ENCODE measurements around the gene OR2AG1. TPM values are rescaled to one million over a fixed set of nuclear protein-coding genes. Genes with fewer than 3 reads are reported as not detected.

OR2AG1 gene
- total and polyA plus RNA-seq, 4 donors: 0.05 TPM; not detected in 3

DNA sequence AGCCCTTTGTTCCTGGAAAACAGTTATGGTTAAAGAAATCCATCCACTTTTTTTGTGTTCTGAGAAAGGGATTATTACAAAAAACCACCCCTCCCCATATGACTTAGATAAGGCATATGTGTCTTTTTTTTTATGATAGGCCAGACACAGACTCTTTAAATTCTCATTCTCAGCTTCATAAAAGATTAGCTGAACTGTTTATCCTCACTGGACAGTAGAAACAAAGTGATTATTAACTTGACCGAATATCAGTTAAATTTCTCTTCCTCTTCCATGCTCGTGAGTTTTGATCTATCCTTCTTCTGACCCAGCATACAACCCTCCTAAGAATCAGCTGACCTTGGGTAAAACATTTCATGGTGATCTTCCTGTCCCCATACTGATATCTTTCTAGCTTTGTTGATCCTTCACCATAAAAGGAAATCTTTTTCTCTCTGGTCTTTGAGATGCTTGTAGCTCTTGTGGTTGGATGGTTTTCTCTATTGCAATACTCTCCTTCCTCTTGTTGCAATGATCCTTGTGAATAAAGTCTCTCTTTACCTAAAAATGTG is 37.3 kb upstream of the OR2AG1 start:
- Histone ChIP-seq H3K27ac (ENCODE audit: low read depth, low read length) (no peak overlapping the region), H3K4me3 (ENCODE audit: low read depth, low read length) (no peak overlapping the region), H3K27me3 (ENCODE audit: control insufficient read depth, insufficient read depth, low read length) (no peaks in the 10 kb centered on the region)

DNA sequence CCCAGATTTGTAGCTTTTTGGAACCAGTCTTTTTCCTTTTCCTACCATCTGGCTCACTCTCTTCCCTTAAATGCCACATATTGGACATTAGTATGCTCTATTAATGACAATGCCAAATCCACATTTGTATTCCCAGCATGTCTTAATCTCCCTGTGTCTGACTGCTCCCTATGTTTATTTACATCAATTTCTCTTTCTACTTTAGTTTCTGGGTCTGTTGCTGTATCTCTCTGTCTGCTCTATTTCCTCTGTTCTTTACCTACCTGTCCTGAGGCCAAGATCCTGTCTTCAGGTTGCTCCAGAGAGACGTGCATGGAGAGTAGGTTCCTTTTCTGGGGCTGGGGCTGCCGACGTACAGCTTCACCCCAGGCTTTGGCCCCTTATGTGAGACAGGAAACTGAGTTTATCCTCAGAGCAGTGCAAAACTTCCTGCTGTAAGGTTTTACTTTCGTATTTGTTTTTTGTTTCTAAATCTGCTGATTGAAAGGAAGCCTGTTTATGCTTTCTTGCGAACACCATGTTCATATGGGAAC is 36.7 kb upstream of the OR2AG1 start:
- WGBS (ENCODE audit: insufficient coverage): 63% methylated on average over 5 of the region's 5 CpGs
- Histone ChIP-seq H3K27me3 (ENCODE audit: control insufficient read depth, insufficient read depth, low read length) (no peaks in the 10 kb centered on the region), H3K9me3 (ENCODE audit: control insufficient read depth, insufficient read depth, low read length) (no peaks in the 10 kb centered on the region), H3K4me1 (ENCODE audit: control insufficient read depth, insufficient read depth, low read length) (no peaks in the 10 kb centered on the region), H3K27ac (ENCODE audit: low read depth, low read length) (no peak overlapping the region), H3K36me3 (ENCODE audit: control insufficient read depth, insufficient read depth, low read length) (no peaks in the 10 kb centered on the region), H3K4me3 (ENCODE audit: low read depth, low read length) (no peak overlapping the region)
- DNase-seq (ENCODE audit: low read depth in 4 of 6, low spot score in 6 of 6): peak in 1 of 6 donors; percentile 62

More for the DNA sequence above, 37.3 kb upstream of the OR2AG1 start:
- Histone ChIP-seq H3K36me3 (ENCODE audit: control insufficient read depth, insufficient read depth, low read length) (no peaks in the 10 kb centered on the region), H3K9me3 (ENCODE audit: control insufficient read depth, insufficient read depth, low read length) (no peaks in the 10 kb centered on the region), H3K4me1 (ENCODE audit: control insufficient read depth, insufficient read depth, low read length) (no peaks in the 10 kb centered on the region)
- DNase-seq (ENCODE audit: low read depth in 4 of 6, low spot score in 6 of 6): no peak
- 92% methylated on average over 2 of the region's 2 CpGs for WGBS (ENCODE audit: insufficient coverage)

DNA sequence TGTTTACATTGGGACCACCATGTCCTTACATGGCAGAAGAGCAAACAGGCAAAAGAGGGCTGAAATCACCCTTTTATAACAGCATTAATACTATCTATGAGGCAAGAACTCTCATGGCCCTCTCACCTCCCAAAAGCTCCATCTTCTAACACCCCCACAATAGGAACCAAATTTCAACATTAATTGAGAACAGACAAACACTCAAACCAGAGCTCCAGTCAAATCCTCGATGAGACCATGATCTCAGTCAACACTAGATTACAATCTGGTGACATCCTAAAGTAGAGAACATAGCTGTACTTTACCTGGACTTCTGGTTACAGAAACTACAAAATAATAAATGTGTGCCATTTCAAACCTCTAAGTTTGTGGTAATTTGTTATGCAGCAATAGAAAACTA is 36.2 kb upstream of the OR2AG1 start:
- H3K27me3 ChIP-seq (ENCODE audit: control insufficient read depth, insufficient read depth, low read length): no peaks in the 10 kb centered on the region
- DNase-seq (ENCODE audit: low read depth in 4 of 6, low spot score in 6 of 6): no peak
- H3K36me3 ChIP-seq (ENCODE audit: control insufficient read depth, insufficient read depth, low read length): no peaks in the 10 kb centered on the region
- H3K27ac ChIP-seq (ENCODE audit: low read depth, low read length): no peak overlapping the region
- WGBS (ENCODE audit: insufficient coverage): no CpG with 5 or more reads among the region's 1 CpG
- H3K9me3 ChIP-seq (ENCODE audit: control insufficient read depth, insufficient read depth, low read length): no peaks in the 10 kb centered on the region
- no peaks in the 10 kb centered on the region for H3K4me1 ChIP-seq (ENCODE audit: control insufficient read depth, insufficient read depth, low read length)
- H3K4me3 ChIP-seq (ENCODE audit: low read depth, low read length): no peak overlapping the region

DNA sequence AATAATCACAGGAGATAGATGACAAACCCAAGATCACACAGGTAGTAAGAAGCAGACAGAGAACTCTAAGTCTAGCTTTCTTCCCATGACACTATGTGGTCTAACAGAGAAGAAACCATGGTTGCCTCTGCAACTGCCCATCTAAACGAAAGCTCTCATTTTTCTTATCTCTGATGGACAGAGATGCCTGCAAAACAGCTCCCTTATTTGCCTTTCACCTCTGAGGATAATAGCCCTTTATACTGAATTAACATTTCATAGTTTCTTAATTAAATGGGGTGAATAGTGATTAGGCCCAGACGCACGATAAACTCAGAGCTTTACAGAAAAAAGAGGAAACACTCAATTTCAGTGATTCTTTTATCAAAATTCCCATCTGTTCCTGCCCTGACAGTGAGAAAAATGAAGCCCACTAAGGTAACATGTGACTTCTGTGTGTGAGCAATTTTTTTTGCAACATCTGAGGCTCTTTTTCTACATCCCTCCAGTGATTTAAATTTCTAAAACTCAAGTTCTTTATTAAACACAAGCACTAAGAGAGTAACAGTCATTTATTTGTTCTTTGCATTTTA is 35.6 kb upstream of the OR2AG1 start:
- Histone ChIP-seq H3K9me3 (ENCODE audit: control insufficient read depth, insufficient read depth, low read length) (no peaks in the 10 kb centered on the region), H3K4me3 (ENCODE audit: low read depth, low read length) (no peak overlapping the region), H3K27me3 (ENCODE audit: control insufficient read depth, insufficient read depth, low read length) (no peaks in the 10 kb centered on the region), H3K27ac (ENCODE audit: low read depth, low read length) (no peak overlapping the region), H3K36me3 (ENCODE audit: control insufficient read depth, insufficient read depth, low read length) (no peaks in the 10 kb centered on the region), H3K4me1 (ENCODE audit: control insufficient read depth, insufficient read depth, low read length) (no peaks in the 10 kb centered on the region)
- DNase-seq (ENCODE audit: low read depth in 4 of 6, low spot score in 6 of 6): no peak
- WGBS (ENCODE audit: insufficient coverage): no CpG with 5 or more reads among the region's 3 CpGs

DNA sequence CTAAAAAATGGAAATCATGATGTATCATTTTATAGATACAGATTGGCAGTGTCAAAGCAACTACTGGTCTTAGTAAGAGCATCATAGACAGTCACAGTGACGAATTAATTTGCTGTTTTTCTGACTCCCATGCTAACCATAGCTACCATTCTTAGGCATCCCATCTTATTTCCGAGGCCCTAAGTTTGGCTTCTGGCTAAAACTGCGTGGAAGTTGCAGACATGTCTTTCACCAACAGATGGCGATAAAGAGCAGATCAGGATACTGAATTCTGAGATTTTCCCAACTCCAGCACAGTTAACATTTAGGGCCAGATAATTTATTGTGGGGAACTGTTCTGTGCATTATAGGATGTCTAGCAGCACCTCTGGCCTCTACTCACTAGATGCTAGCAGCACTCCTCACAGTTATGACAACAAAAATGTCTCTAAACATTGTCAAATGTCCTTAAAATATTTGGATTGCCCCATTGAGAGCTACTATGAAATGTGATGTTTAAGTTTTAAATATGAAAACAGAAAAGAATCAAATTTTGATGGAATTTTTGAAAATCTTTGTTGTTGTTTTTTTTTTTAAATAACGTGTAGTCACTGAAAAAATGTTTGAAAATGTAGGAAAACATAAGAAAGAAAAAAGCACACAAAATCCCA is 27.4 kb upstream of the OR2AG1 start:
- Histone ChIP-seq H3K9me3 (ENCODE audit: control insufficient read depth, insufficient read depth, low read length) (no peaks in the 10 kb centered on the region), H3K27ac (ENCODE audit: low read depth, low read length) (no peak overlapping the region), H3K27me3 (ENCODE audit: control insufficient read depth, insufficient read depth, low read length) (no peaks in the 10 kb centered on the region), H3K36me3 (ENCODE audit: control insufficient read depth, insufficient read depth, low read length) (no peaks in the 10 kb centered on the region), H3K4me3 (ENCODE audit: low read depth, low read length) (no peak overlapping the region), H3K4me1 (ENCODE audit: control insufficient read depth, insufficient read depth, low read length) (no peaks in the 10 kb centered on the region)
- peak in 4 of 6 donors; percentile 15 to 81 (median 52) for DNase-seq (ENCODE audit: low read depth in 4 of 6, low spot score in 6 of 6)
- WGBS (ENCODE audit: insufficient coverage): no CpG with 5 or more reads among the region's 5 CpGs

DNA sequence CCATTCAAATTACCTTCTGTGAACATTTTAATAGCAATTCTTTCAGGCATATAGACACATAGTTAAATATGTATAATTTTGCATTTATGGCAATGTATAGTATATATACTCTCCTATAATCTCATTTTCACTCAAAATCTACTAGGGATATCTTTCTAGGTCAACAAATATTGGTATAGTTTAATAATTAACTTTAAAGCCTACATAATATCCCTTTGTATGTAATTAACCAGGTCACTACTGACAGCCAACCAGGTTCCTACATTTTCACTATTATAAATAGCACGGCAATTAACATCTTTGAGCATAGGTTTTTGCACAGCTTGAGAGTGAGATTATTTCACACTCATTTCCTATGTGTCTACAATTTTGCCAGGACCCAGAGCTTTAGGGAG is 26.9 kb upstream of the OR2AG1 start:
- Histone ChIP-seq H3K9me3 (ENCODE audit: control insufficient read depth, insufficient read depth, low read length) (no peaks in the 10 kb centered on the region), H3K4me1 (ENCODE audit: control insufficient read depth, insufficient read depth, low read length) (no peaks in the 10 kb centered on the region), H3K27me3 (ENCODE audit: control insufficient read depth, insufficient read depth, low read length) (no peaks in the 10 kb centered on the region), H3K36me3 (ENCODE audit: control insufficient read depth, insufficient read depth, low read length) (no peaks in the 10 kb centered on the region), H3K4me3 (ENCODE audit: low read depth, low read length) (no peak overlapping the region), H3K27ac (ENCODE audit: low read depth, low read length) (no peak overlapping the region)
- WGBS (ENCODE audit: insufficient coverage): no CpG with 5 or more reads among the region's 1 CpG
- no peak for DNase-seq (ENCODE audit: low read depth in 4 of 6, low spot score in 6 of 6)

DNA sequence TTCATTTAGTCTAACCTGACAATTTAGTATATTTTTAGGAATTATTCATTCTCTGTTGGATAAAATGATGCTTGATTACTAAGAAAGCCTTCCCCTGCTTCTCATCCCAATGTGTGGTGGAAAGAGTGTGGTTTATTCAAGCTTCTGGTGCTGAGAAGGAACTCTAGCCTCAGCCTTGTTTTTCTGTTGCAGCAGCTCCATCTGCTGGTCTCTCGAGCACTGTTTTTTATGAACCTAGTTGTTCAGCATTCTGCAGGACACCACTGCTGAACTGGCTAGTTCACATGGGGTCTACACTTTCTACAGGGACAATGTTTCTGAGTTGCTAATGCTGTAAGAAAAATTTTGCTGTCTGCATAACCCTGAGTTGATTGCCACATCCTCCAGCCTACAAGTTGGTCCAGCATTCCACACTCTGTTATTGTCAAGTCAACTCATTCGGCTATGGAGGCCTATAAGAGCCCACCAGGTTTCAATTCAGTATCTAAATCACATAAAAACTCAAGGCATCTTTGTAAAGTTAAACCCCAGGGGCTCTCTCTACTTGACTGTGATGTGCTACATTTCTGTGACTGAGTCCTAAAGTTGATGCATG is 25.4 kb upstream of the OR2AG1 start:
- Histone ChIP-seq H3K9me3 (ENCODE audit: control insufficient read depth, insufficient read depth, low read length) (no peaks in the 10 kb centered on the region), H3K27me3 (ENCODE audit: control insufficient read depth, insufficient read depth, low read length) (no peaks in the 10 kb centered on the region), H3K4me1 (ENCODE audit: control insufficient read depth, insufficient read depth, low read length) (no peaks in the 10 kb centered on the region), H3K36me3 (ENCODE audit: control insufficient read depth, insufficient read depth, low read length) (no peaks in the 10 kb centered on the region), H3K4me3 (ENCODE audit: low read depth, low read length) (no peak overlapping the region), H3K27ac (ENCODE audit: low read depth, low read length) (no peak overlapping the region)
- peak; percentile 31 to 89 (median 44) for DNase-seq (ENCODE audit: low read depth in 4 of 6, low spot score in 6 of 6)
- WGBS (ENCODE audit: insufficient coverage): 50% methylated on average over 2 of the region's 2 CpGs

DNA sequence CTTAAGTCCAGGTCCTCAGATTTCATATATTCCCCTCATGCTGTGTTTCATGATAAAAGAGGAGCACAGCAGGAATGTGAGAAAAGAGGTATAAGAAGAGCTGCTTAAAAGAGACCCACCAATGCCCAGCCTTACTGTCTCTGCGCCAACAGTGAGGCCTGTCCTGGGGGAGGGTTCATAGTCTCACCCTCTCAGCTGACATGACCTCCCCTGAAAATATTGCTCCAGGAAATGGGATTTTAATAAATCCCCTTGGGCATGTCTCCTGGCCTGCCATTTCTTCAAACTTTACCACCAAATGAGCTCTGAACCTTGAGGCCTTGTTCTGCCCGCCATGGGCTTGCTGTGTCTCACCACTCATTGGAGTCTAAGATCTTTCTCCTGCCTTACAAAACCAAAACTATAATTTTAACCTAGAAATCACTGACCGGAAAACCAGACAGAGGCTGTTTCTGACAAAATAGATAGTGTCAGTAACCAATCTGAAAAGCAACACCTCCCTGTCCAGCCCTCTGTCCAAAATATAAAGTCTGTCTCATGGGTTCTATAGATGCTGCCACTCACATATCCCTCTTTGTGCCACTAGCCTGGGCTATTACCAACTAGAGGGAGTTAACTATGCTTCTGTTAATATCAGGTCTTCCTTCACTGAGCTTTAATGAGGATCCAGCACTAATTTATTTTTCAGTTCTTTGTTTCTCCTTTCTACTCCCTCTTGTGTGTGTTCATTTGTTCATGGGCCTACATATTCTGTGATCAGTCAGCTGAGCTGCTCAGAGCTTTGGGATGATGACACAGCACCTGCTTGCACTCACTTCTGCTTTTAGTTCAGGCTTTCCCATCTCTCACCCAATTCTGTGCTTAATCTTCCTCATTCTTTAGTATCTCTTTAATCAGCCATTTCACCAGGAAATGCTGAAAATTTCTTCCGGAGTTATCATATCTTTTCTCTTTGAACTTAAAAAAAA is 10.6 kb upstream of the OR2AG1 start, which contains the start of gene OR2AG2:
TSS of gene OR2AG2 (minus strand) at position 51 of the 968 bp plus-strand sequence. CDS start 3,019 bp downstream, outside the sequence.
- H3K27me3 ChIP-seq (ENCODE audit: control insufficient read depth, insufficient read depth, low read length): no peaks in the 10 kb centered on the region
- 100% methylated on average over 1 of the region's 4 CpGs for WGBS (ENCODE audit: insufficient coverage)
- H3K9me3 ChIP-seq (ENCODE audit: control insufficient read depth, insufficient read depth, low read length): no peaks in the 10 kb centered on the region
- no peak for DNase-seq (ENCODE audit: low read depth in 4 of 6, low spot score in 6 of 6)
- no peak within 1 kb of the TSS for H3K4me3 ChIP-seq (ENCODE audit: low read depth, low read length)
- no peak within 1 kb of the TSS for H3K27ac ChIP-seq (ENCODE audit: low read depth, low read length)
- no peaks in the 10 kb centered on the region for H3K36me3 ChIP-seq (ENCODE audit: control insufficient read depth, insufficient read depth, low read length)
- H3K4me1 ChIP-seq (ENCODE audit: control insufficient read depth, insufficient read depth, low read length): no peaks in the 10 kb centered on the region

DNA sequence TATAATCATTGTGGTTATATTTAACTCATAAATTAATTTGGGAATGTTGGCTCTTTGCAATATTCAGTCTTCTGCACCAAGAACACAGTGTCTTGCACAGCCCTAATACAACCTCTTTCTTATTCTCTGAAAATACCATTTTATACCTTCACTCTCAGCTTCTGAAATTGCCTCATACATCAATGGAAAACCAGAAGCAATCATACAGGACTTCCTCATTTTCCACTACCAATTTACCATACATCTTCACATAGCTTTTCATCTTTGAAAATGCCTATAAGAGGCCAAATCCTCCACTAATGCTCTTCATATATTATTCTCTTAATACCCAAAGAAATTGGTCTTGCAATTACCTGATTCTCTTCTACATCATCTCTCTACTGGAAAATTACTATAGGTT is 4.3 kb upstream of the OR2AG1 start:
- no peaks in the 10 kb centered on the region for H3K9me3 ChIP-seq (ENCODE audit: control insufficient read depth, insufficient read depth, low read length)
- no peaks in the 10 kb centered on the region for H3K4me1 ChIP-seq (ENCODE audit: control insufficient read depth, insufficient read depth, low read length)
- H3K27me3 ChIP-seq (ENCODE audit: control insufficient read depth, insufficient read depth, low read length): no peaks in the 10 kb centered on the region
- H3K27ac ChIP-seq (ENCODE audit: low read depth, low read length): no peak overlapping the region
- no peak overlapping the region for H3K4me3 ChIP-seq (ENCODE audit: low read depth, low read length)
- no peaks in the 10 kb centered on the region for H3K36me3 ChIP-seq (ENCODE audit: control insufficient read depth, insufficient read depth, low read length)
- peak in 1 of 6 donors; percentile 48 for DNase-seq (ENCODE audit: low read depth in 4 of 6, low spot score in 6 of 6)
